CD4-positive, alpha-beta T cell (primary cell): ENCODE data around the gene PML. TPM values are rescaled to one million over a fixed set of nuclear protein-coding genes. Genes with fewer than 3 reads are reported as not detected.

Experiments used
- ATAC-seq: fragments of 200-7000 bp; cut with Tn5 transposase; one replicate; pipeline ENCODE4 v1.10.0; 2022; ENCODE audit warnings: mild to moderate bottlenecking; ENCODE audit not compliant: poor library complexity
- CTCF ChIA-PET: fragments of 350-600 bp; sonication (Branson Sonifier 250); formaldehyde crosslinking; loops from one replicate; lab custom pipeline; 2021; ENCODE audit warnings: antibody characterized with exemption, inconsistent platforms; lab: Charles Lee
- POLR2A ChIA-PET: fragments of 350-600 bp; sonication (Branson Sonifier 250); formaldehyde crosslinking; loops from one replicate; lab custom pipeline; 2021; ENCODE audit warnings: antibody characterized with exemption, inconsistent platforms; lab: Charles Lee
- DNase-seq, 14 experiments: peaks; one replicate each; pipeline ENCODE4 v3.0.0-alpha.2; 2013 to 2020; ENCODE audit warnings: mixed read lengths in 2 of 14
- H3K27ac ChIP-seq, 2 donors: one replicate each; pipeline versions ENCODE4 v1.5.1 to v1.7.0; 2013; ENCODE audit warnings: low read length in 2 of 2, low read depth in 1 of 2, mild to moderate bottlenecking in 1 of 2
- H3K27me3 ChIP-seq, 2 experiments: 1 replicate in 1 of 2; 2 replicates in 1 of 2; pipeline versions ENCODE4 v1.6.1 to v1.7.0; 2013; ENCODE audit warnings: low read length in 2 of 2, control low read depth in 1 of 2, mild to moderate bottlenecking in 1 of 2, moderate library complexity in 1 of 2; ENCODE audit not compliant: insufficient read depth in 2 of 2, control insufficient read depth in 1 of 2
- H3K36me3 ChIP-seq: one replicate; pipeline ENCODE4 v1.6.1; 2013; ENCODE audit warnings: low read length, control low read depth; ENCODE audit not compliant: insufficient read depth
- H3K4me1 ChIP-seq: one replicate; pipeline ENCODE4 v1.6.1; 2013; ENCODE audit warnings: low read length, control low read depth; ENCODE audit not compliant: insufficient read depth
- H3K4me3 ChIP-seq: one replicate; pipeline ENCODE4 v1.5.1; 2013; ENCODE audit warnings: mild to moderate bottlenecking, low read length, moderate library complexity
- H3K9me3 ChIP-seq, 2 experiments: 1 replicate in 1 of 2; 2 replicates in 1 of 2; pipeline versions ENCODE4 v1.6.1 to v1.7.0; 2013; ENCODE audit warnings: low read length in 2 of 2, mild to moderate bottlenecking in 2 of 2, control low read depth in 1 of 2, moderate library complexity in 1 of 2; ENCODE audit not compliant: control insufficient read depth in 1 of 2, insufficient read depth in 1 of 2
- H3K27ac Mint-ChIP-seq: one replicate; pipeline ENCODE4 v1.8.0; 2020; ENCODE audit warnings: mixed read lengths
- H3K27me3 Mint-ChIP-seq: one replicate; pipeline ENCODE4 v1.8.0; 2021; ENCODE audit warnings: mixed read lengths
- H3K36me3 Mint-ChIP-seq: one replicate; pipeline ENCODE4 v1.8.0; 2021; ENCODE audit warnings: low read depth, mixed read lengths
- H3K4me1 Mint-ChIP-seq: one replicate; pipeline ENCODE4 v1.8.0; 2021; ENCODE audit warnings: low read depth, mixed read lengths
- H3K4me3 Mint-ChIP-seq: one replicate; pipeline ENCODE4 v1.8.0; 2020; ENCODE audit warnings: mild to moderate bottlenecking, mixed read lengths
- H3K9me3 Mint-ChIP-seq: one replicate; pipeline ENCODE4 v1.8.0; 2020; ENCODE audit warnings: mixed read lengths
- intact Hi-C, 2 experiments: fragments of 100-400 bp; cut with DNase I in 1 of 2; cut with micrococcal nuclease in 1 of 2; formaldehyde crosslinking; loops; one replicate each; pipeline versions ENCODE4 v1.15.1 to v1.9.0; 2023 to 2025; cut with DNase I, micrococcal nuclease
- total RNA-seq, 174 experiments: library from RNA in 2 of 174; stranded (reverse) in 2 of 174; gene quantifications; one replicate each; pipeline ENCODE4 v1.2.3 and lab custom pipeline; 2021 to 2026
- TF ChIP-seq, protein P1 (sequence below): fragments of 200-600 bp; IDR thresholded peaks from one replicate; pipeline ENCODE4 v1.8.0; 2022; ENCODE audit warnings: antibody characterized with exemption, mild to moderate bottlenecking

The PML gene
- total RNA-seq, 2 experiments from 2014 or later, result 39.2 to 42.9 TPM

DNA sequence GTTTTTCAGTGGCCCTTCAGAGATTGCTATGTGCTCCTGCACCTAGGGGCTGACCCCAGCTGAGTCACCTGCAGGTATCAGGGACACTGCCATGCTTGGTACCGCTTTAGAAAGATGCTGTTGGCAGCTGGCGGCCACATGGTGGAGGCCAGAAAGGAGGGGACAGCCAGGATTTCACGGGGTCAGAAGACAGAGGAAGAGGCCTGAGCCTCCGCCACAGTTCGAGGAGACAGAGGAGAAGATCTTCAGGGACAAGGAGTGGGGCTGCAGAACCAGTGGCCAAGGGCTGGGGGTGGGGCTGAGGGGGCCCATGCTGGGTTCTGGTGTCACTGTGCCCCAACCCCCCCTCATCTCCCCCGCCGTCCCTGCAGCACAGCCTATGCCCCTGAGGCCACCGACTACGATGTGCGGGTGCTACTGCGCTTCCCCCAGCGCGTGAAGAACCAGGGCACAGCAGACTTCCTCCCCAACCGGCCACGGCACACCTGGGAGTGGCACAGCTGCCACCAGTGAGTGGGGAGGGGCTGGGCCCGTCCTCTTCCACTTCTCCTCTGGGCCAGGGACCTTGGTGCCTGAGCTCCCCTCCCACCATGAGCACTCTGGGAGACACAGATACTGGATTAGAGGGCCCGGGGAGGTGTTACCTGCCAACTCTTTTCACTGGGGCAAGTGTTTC, 48.3 kb upstream of the PML start:
- peaks cover 23% of the 10 kb centered on the region for H3K4me1 Mint-ChIP-seq
- ChIA-PET POLR2A (no interaction called here), CTCF (interaction anchor here (1.2 kb wide), 1 partner anchor 18 kb away, joined by 3 read pairs; no protein-coding TSS in a partner anchor)
- Histone ChIP-seq H3K9me3 (no peaks in the 10 kb centered on the region), H3K27ac (no peak overlapping the region), H3K4me3 (no peak overlapping the region), H3K4me1 (peaks cover 25% of the 10 kb centered on the region), H3K27me3 (no peaks in the 10 kb centered on the region), H3K36me3 (no peaks in the 10 kb centered on the region)
- ATAC-seq, result no peak
- TF ChIP-seq, protein P1, sequence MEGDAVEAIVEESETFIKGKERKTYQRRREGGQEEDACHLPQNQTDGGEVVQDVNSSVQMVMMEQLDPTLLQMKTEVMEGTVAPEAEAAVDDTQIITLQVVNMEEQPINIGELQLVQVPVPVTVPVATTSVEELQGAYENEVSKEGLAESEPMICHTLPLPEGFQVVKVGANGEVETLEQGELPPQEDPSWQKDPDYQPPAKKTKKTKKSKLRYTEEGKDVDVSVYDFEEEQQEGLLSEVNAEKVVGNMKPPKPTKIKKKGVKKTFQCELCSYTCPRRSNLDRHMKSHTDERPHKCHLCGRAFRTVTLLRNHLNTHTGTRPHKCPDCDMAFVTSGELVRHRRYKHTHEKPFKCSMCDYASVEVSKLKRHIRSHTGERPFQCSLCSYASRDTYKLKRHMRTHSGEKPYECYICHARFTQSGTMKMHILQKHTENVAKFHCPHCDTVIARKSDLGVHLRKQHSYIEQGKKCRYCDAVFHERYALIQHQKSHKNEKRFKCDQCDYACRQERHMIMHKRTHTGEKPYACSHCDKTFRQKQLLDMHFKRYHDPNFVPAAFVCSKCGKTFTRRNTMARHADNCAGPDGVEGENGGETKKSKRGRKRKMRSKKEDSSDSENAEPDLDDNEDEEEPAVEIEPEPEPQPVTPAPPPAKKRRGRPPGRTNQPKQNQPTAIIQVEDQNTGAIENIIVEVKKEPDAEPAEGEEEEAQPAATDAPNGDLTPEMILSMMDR, result no peak
- H3K36me3 Mint-ChIP-seq, result no peaks in the 10 kb centered on the region
- no peaks in the 10 kb centered on the region for H3K9me3 Mint-ChIP-seq
- DNase-seq, result no peak
- H3K27me3 Mint-ChIP-seq, result no peaks in the 10 kb centered on the region
- intact Hi-C loops, result no loop called here
- H3K4me3 Mint-ChIP-seq, result no peak overlapping the region
- no peak overlapping the region for H3K27ac Mint-ChIP-seq

DNA sequence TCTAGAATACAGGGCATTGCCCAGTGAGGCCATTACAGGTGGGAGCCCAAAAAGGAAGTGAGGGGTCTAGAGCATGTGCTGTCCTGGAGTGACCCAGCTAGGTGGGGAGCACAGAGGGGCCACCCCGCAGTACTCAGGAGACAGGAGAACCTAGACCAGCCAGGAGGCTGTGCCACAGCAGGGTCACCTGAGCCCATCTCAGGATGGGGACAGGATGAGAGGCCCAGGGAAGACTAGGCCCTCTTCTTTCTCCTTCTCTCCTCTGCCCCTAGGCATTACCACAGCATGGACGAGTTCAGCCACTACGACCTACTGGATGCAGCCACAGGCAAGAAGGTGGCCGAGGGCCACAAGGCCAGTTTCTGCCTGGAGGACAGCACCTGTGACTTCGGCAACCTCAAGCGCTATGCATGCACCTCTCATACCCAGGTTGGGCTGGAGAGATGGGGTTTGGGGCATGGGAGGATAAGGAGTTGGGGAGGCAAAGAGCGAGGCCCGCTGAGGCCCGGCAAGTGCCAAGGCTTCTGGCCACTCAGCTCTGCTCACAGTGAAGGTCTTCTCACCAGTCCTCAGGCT, 47.6 kb upstream of the PML start:
- Histone ChIP-seq H3K4me1 (peaks cover 24% of the 10 kb centered on the region), H3K36me3 (no peaks in the 10 kb centered on the region), H3K4me3 (no peak overlapping the region), H3K9me3 (no peaks in the 10 kb centered on the region), H3K27me3 (no peaks in the 10 kb centered on the region), H3K27ac (no peak overlapping the region)
- Mint-ChIP-seq H3K27me3 (no peaks in the 10 kb centered on the region), H3K4me3 (no peak overlapping the region), H3K4me1 (peaks cover 19% of the 10 kb centered on the region), H3K9me3 (no peaks in the 10 kb centered on the region), H3K27ac (no peak overlapping the region), H3K36me3 (no peaks in the 10 kb centered on the region)
- ATAC-seq (no peak), DNase-seq (no peak)
- TF ChIP-seq, protein P1, result no peak
- intact Hi-C loops, result no loop called here
- POLR2A ChIA-PET, result no interaction called here
- CTCF ChIA-PET, result no interaction called here

DNA sequence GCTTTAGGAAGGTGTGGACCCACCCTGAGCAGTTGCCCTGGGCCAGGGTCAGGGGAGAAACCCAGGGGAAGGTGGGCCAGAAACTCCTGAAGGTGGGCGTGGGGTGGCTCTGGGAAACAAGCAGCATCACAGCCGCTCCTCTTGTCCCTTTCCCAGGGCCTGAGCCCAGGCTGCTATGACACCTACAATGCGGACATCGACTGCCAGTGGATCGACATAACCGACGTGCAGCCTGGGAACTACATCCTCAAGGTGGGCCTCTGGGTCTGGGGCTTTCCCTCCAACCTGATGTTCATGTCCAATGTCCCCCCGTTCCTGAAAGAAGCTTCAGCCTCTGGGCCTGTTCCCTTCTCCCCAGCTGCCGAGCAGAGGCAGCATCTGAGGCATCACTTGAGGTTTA, 46.9 kb upstream of the PML start:
- H3K27me3 Mint-ChIP-seq, result no peaks in the 10 kb centered on the region
- no peak overlapping the region for H3K4me3 ChIP-seq
- no peaks in the 10 kb centered on the region for H3K9me3 Mint-ChIP-seq
- H3K9me3 ChIP-seq, result no peaks in the 10 kb centered on the region
- no peaks in the 10 kb centered on the region for H3K36me3 Mint-ChIP-seq
- ChIA-PET POLR2A (no interaction called here), CTCF (no interaction called here)
- no peaks in the 10 kb centered on the region for H3K36me3 ChIP-seq
- H3K4me3 Mint-ChIP-seq, result no peak overlapping the region
- H3K4me1 ChIP-seq, result peaks cover 16% of the 10 kb centered on the region
- DNase-seq, result no peak
- no peak overlapping the region for H3K27ac ChIP-seq
- peaks cover 11% of the 10 kb centered on the region for H3K4me1 Mint-ChIP-seq
- TF ChIP-seq, protein P1, result no peak
- no peaks in the 10 kb centered on the region for H3K27me3 ChIP-seq
- no peak for ATAC-seq
- no peak overlapping the region for H3K27ac Mint-ChIP-seq
- intact Hi-C loops, result no loop called here
